ENCODE results near the gene TNXB.
"Not testable (repeated sequence)": the region's sequence is repeated elsewhere in the genome, so short reads cannot be mapped to it uniquely, and the experiment has no call there.

Gene TNXB

GRCh38 chr6:32083812-32084768 lies 25.0 kb downstream of the TNXB start:
- no peak for DNase-seq

DNA sequence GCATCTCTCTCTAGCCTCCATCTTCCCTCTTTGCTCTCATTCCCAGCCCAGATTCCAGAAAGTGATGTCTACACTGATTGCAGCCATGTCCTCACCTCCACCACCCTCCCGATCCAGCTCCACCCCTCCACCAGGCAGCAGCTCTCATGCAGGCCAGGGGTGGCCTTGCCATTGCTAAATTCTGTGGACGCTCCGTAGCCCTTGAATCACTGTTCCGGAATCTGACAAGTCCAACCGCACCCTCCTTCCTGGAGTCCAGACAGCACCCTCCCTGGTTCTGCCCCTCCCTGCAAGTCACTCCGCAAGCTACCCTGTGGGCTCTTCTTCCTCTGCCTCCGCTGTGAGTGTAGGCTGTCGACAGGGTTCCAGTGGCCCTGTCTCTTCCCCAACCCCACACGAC lies 26.2 kb downstream of the TNXB start:
- no peak for DNase-seq

DNA sequence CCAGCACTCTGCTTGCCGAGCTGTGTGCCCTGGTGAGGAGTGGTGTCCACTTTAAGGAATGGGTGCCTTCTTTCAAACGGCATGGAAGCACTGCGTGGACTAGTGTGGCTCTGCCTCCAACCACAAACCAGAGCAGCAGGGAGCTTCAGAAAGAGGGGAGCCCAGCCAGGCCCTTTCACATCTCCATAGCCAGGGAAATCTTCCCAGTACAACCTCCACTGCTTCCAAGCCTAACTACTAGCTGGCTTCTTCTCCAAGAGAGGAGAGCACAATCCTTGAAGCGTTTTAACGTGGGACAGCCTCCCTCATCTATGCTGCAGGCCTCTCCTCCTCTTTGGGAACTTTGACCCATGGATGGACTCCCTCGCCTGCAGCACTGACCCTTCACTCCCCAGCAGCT lies 26.7 kb downstream of the TNXB start:
- DNase-seq, result no peak

DNA sequence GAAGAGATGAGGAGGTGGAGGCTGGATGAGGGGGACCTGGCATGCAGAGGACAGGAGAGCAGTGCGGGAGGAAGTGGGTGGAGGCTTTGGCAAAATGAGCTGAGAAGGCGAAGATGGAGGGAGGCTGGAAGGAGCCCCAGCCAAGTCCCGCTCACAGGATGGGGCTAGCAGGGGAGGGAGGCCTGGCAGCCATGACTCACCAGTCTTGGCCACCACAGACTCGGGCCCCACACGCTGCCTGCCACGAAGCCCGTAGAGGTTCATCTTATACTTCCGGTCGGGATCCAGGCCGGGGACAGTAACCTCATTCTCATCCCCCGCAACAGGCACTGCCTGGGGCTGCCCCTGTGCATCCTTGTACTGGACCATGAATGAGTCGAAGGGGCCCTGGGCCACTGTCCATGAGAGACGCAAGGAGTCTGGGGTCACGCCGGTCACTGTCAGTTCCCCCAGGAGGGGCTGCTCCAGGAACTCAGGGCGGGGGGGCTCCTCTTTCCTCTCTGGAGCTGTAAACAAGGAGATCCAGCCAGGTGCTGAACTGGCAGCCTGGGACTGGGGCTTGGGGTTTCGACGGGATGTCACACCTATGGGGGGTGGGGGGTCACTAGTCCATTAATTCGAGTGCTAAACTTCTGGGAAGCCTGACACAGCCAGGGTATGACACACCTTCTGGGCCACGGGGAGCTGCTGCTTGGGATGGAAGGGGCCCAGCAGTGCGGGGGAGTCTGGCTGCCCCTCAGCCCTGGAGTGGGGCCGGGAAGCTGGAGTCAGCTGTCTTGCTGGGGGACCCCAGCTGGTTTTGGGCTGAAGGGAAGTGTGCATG lies 27.8 kb downstream of the TNXB start:
- no peak for DNase-seq

GRCh38 chr6:32079566-32080290 lies 29.4 kb downstream of the TNXB start:
- no peak for DNase-seq

DNA sequence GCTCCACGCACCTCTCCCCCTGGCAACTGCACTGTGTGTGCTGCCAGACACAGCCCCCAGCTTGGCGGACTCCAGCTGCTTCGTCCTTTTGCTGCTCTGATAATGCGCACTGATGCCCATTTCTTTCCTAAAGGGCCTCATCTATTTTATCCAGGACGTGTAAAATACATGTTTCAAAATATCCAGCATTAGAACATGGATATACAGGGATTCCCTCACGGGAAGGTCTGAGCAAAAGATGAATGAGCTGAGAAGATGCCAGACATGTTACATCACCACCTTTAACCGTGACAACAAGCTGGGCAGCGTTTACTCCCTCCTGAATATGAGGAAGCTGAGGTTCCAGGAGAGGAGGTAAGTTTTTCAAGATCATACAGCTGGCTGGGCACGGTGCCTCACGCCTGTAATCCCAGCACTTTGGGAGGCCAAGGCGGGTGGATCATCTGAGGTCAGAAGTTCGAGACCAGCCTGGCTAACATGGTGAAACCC lies 32.8 kb downstream of the TNXB start:
- no peak for DNase-seq

DNA sequence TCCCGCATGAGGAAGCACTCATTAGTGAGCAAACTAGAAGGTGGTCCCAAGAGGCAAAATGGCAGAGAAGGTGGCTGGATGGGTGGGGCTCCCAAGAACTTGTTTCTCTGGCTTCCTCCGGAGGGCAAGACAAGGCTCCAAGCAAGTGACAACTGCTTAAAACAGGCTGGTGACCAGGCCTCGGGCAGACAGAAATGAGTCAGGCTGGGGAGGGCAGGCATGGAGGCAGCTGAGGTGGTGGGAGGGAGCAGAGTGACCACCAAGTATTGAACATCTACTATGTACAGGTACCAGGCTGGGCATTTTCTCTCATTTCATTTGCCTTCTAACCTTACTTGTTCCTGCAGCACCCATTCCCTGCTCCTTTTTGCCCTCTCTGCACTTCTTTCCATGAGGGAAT lies 33.4 kb downstream of the TNXB start:
- no peak for DNase-seq

GRCh38 chr6:32074996-32075532 lies 34.1 kb downstream of the TNXB start:
- no peak for DNase-seq

DNA sequence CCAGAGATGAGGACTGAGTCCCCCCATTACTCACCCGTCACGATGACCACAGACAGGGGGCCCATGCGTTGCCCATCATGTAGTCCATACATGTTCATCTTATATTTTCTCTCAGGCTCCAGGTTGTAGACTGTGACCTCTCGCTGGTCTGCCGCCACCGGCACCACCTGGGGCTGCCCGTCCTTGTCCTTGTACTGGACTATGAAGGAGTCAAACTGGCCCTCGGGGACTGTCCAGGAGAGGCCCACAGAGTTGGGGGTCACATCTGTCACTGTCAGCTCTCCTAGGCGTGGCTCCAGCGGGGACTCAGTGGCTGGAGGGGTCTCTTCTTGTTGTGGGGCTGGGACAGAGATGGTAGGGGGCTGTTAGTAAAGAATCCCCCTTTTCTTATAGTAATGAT lies 35.5 kb downstream of the TNXB start:
- no peak for DNase-seq

GRCh38 chr6:32073101-32073500 lies 36.0 kb downstream of the TNXB start:
- no peak for DNase-seq

DNA sequence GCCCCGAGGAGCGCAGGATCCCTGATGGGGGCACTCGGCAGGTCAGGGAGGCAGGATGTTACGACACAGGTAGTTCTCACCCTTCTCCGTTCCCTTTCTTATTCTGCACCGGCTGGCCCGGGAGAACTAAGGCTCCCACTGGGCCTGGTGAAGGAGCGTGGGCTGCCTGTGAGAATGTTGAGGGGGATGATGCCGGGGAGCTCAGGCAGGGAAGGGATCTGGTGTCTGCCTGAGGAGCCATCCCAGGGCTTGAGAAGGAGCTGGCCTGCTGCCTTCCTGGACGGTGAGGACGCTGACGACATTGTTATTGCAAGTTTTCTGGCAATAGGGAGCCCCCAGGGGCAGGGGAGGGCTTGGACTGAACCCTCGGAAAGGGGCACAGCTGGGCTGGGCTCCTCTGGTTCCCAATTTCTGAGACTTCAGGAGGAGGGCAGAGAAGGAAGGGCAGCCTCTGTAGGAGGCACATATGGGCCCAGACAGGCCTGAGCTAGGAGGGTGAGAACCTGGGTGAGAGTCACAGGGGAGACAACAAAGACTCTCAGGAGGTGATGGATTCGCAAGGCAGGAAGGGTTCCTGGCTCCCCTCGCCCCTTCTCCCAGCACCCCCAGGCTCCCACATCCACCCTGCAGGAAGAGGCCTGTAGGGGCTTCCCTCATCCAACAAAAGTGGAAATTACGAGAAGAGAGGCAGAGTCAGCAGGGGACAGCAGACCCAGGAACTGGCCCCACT lies 38.2 kb downstream of the TNXB start:
- no peak for DNase-seq

GRCh38 chr6:32069878-32070515 lies 39.1 kb downstream of the TNXB start:
- DNase-seq, result no peak

GRCh38 chr6:32069460-32069859 lies 39.7 kb downstream of the TNXB start:
- DNase-seq, result no peak

- no peak for DNase-seq
Measured at GRCh38 chr6:32068867-32069266, 40.3 kb downstream of the TNXB start.

GRCh38 chr6:32068315-32068714 lies 40.8 kb downstream of the TNXB start:
- DNase-seq, result not testable (repeated sequence)

GRCh38 chr6:32067521-32067920 lies 41.6 kb downstream of the TNXB start:
- DNase-seq, result not testable (repeated sequence)

- DNase-seq, result no peak
Measured at GRCh38 chr6:32064706-32065105, 44.4 kb downstream of the TNXB start.

- no peak for DNase-seq
Measured at GRCh38 chr6:32060966-32061655, 48.0 kb downstream of the TNXB start.

GRCh38 chr6:32058511-32058963 lies 50.6 kb downstream of the TNXB start:
- DNase-seq, result no peak

GRCh38 chr6:32057966-32058365 lies 51.2 kb downstream of the TNXB start:
- no peak for DNase-seq

GRCh38 chr6:32056254-32056653 lies 52.9 kb downstream of the TNXB start:
- DNase-seq, result no peak

All from activated CD8-positive, alpha-beta memory T cell treated with anti-CD3 and anti-CD28 coated beads, Interleukin-2, amount 50 U/mL, for 4 hours (primary cell).